Hematopoietic multipotent progenitor cell treated with erythropoietin and hydrocortisone succinate and interleukin-3 and kit ligand, for 8 days (in vitro differentiated cells): ENCODE measurements around the gene NRSN2.
A peak's percentile ranks its signal among the peaks of the same experiment; 100 is the strongest.
"Not testable (repeated sequence)": the region's sequence is repeated elsewhere in the genome, so short reads cannot be mapped to it uniquely, and the experiment has no call there.

Source experiments
- DNase-seq: peaks from one replicate; pipeline ENCODE4 v3.0.0-alpha.2; 2015

NRSN2 gene

GRCh38 chr20:356745-357144 is 9.8 kb downstream of the NRSN2 start:
- no peak for DNase-seq

DNA sequence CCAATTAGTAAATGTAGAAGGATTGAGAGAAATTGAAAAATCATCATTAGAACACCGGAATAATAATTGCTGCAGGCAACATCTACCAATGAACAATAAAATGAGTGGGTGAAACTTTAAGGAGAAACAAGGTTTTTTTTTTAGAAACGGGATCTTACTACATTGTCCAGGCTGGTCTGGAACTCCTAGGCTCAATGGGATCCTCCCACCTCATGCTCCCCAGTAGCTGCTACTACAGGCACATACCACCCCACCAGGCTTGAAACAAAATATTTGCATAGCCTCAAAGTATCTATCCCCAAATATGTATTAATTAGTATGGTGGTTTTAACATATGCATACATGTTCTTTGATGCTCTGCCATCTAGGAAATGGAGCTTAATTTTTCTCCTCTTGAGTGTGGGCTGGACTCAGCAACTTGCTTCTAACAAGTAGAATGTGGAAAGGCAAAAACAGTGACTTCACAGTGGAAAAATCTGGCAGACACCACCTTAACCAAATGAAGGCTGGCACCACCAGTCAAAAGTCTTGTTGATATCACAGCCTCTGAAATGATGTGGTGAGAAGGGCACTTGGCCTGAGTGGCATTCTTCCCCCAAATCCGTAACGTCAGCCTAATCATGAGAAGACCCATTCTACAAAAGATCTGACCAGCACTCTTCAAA is 12.1 kb downstream of the NRSN2 start:
- no peak for DNase-seq

DNA sequence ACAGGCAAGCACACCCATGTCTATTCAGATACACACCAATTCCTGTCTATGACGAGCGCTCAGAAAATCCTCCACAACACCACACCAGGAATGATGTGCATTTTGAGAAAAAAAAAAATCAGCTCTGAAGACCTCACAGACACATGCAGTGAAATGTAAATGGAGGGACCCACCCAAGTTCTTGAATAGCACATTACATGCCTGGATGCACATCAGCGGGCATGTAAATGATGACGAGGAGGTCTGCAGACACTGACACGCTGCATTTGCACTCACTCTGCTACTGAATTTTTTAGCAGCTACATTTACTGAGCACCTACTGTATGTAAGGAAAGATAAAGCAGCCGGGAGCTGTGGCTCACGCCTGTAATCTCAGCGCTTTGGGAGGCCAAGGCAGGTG is 14.7 kb downstream of the NRSN2 start:
- DNase-seq: no peak

GRCh38 chr20:362271-363254 is 15.7 kb downstream of the NRSN2 start:
- peak; percentile 86 for DNase-seq

DNA sequence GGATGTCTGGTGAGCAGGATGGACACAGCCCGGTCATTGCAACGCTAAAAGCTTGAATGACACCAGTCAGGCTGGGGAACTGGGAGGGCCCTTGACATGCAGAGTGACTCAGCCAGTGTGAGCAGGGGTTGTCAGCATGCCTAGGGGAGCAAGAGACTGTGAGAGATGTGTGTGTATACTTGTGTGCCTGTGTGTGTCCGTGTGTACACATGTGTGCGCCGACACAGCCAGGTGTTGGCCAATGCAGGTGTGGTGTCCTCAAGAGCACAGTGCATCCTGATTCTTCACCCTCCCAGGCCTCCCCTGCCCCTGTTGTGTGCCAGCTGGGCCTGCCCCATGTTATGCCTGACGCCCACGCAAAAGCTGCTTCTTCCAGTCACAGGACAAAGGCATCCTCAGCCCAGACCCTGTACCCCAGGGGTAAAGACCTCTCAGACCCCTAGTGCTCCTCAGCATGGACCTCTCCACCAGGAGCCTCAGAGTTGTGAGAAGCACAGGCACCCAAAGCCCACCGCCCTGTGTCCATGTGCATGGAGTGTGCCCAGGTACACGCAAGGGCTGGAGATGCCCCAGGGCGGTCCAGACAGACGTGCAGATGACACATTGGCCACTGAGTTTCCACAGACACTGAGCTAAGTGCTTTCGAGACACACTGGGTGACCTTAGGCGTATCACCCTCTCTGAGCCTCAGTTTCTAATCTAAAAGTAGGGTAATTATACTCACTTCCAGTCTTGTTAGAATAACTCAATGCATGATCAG is 16.6 kb downstream of the NRSN2 start:
- DNase-seq: no peak

GRCh38 chr20:364905-365794 is 18.2 kb downstream of the NRSN2 start:
- DNase-seq: peak; percentile 61

- DNase-seq: no peak
Observed at GRCh38 chr20:366041-366718, 19.3 kb downstream of the NRSN2 start.

DNA sequence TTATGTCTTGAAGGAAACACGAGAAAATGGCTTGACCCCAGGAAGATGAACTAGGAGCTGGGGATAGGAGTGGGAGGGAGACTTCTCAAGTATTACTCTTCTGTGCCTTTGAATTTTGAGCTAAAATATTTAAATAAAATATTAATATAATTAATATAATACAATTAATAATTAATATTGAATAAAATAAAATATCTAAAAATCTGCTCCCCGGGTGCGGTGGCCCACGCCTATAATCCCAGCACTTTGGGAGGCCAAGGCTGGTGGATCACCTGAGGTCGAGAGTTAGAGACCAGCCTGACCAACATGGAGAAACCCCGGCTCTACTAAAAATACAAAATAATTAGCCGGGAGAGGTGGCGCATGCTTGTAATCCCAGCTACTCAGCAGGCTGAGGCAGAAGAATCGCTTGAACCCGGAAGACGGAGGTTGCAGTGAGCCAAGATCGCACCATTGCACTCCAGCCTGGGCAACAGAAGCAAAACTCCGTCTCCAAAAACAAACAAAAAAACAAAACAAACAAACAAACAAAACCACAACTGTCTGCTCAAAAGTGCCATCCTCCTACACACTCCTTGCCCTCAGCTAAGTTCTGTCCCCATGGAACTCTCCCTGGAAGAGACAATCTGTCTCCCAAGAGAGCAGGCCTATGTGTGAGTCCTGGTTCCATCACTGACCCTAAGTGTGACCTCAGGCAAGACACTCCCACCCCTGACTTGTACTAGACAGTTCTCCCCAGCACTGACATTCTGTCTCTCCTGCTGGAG is 20.0 kb downstream of the NRSN2 start:
- DNase-seq: no peak

- DNase-seq: no peak
Observed at GRCh38 chr20:367486-367887, 20.6 kb downstream of the NRSN2 start.

DNA sequence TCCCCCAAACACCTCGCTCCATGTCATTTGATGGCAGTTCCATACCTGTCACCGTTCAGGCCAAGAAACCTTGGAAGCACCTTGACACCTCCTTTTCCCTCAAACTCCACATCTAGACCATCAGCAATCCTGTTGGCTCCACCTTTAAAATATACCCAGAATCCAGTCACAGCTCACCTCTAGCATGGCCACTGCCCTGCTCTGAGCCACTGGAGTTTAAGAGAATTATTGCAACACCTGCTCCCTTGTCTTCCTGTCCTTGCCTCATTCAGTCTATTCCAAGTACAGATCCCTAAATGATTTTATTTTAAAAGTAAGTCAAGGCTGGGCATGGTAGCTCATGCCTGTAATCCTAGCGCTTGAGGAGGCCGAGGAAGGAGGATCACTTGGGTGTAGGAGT is 22.0 kb downstream of the NRSN2 start:
- no peak for DNase-seq

GRCh38 chr20:370151-370600 is 23.3 kb downstream of the NRSN2 start:
- DNase-seq: no peak

DNA sequence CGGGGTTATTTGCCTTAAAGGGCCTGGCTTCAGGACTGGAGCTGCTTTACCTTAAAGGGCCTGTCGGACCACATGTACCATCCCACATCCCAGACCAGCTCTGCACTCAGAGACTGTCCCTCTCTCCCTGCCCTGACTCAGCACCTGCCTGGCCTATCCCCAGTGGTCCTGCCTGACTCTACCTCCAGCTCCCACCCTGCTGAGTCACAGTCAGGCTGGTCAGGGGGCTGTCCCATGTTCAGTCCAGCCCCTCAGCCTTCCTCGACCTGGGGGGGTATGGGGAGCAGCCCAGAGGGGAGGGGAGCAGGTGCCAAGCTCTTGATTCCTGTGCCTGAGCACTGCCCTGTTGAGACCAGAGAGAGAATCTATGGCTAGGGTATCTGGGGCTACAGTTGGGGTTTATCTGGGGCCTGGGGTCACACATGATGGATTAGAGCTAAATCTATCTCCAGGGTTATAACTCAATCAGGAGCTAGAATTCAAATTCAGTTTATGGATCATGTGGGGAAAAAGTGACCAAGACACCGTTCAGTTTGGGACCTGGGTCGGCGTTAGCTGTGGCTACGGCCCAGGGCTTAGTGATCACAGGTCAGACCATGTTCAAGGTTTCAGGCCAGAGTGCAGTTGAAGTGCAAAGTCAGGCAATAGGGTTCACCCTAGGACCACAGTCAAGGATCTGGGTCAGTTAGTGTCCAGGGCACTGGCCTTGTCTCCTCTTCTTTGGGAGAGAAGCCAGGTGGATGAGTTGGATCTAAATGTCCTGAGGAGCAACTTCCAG is 24.3 kb downstream of the NRSN2 start:
- no peak for DNase-seq

GRCh38 chr20:371755-372542 is 25.0 kb downstream of the NRSN2 start:
- peak; percentile 50 for DNase-seq

GRCh38 chr20:372543-373082 is 25.7 kb downstream of the NRSN2 start:
- DNase-seq: not testable (repeated sequence)

- peak; percentile 34 for DNase-seq
Observed at GRCh38 chr20:373171-373890, 26.4 kb downstream of the NRSN2 start.

GRCh38 chr20:375265-375889 is 28.5 kb downstream of the NRSN2 start:
- DNase-seq: peak; percentile 23

DNA sequence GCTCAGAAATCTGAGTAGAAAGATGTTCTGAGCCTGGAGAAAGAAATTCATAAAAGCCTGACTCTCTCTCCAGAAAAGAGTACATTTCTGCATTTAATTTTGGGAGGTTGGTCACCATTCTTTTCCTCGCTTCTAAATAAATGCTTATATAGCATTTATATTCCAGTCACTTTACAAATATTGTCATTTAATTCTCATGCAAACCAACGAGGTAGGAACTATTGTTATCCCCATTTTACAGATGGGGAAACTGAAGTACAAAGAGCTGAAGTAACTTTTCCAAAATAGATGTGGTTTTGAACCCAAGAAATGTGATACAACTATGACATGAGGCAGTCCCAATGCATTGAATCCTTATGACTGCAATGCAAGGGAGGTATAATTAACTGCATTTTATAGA is 29.2 kb downstream of the NRSN2 start:
- no peak for DNase-seq

- DNase-seq: no peak
Observed at GRCh38 chr20:376750-377149, 29.8 kb downstream of the NRSN2 start.
